HG02588 (cell line): ENCODE results near the gene SULT1A1.

Experiments used
- ATAC-seq: cut with Tn5 transposase; IDR thresholded peaks from one replicate; pipeline ENCODE4 v1.9.1; 2021; ENCODE audit warnings: mild to moderate bottlenecking, moderate library complexity; ENCODE audit not compliant: unreplicated experiment

SULT1A1 gene

DNA sequence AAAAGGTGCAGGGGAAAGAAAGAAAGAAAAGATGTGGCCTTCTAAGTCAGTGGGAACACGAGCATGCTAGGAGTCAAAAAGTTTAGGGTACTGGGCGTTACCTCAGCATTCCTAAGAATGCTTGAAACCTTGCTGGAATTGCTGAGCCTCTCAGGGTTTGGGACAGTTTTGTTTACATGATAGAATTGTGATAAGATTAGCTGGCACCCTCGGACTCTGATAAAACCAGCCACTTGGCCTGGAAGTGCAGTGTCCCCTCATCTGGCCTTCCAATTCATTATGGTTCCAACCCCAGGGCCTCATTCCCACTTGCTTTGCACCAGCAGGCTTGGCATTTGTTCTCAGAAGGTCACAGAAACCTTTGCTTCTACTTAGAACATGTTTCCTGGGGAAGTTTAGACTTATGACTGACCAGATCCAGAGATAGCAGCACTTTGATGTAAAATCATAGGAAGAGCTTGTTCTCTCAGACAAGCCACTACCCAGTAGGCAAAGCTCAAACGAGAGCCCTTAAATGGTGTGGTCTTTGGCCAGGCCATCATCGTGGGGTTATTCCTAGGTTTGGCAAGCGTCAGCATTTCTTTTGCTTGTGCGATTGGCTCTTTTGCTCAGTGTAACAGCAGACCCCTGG is 48.2 kb downstream of the SULT1A1 start:
- no peak for ATAC-seq

DNA sequence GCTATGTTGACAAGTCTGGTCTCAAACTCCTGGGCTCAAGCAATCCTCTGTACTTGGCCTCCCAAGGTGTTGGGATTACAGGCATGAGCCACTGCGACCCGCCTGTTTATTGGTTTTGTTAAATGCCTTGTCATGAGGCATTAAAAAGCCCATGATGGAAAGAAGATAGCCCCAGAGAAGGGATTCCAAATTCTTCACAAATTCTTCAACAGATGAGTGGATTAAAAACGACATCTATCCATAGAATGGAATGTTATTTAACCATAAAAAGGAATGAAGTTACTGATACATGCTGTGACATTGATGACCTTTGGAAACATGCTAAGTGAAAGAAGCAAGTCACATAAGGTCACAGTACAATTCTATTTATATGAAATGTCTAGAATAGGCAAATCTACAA is 51.4 kb downstream of the SULT1A1 start:
- ATAC-seq: no peak

DNA sequence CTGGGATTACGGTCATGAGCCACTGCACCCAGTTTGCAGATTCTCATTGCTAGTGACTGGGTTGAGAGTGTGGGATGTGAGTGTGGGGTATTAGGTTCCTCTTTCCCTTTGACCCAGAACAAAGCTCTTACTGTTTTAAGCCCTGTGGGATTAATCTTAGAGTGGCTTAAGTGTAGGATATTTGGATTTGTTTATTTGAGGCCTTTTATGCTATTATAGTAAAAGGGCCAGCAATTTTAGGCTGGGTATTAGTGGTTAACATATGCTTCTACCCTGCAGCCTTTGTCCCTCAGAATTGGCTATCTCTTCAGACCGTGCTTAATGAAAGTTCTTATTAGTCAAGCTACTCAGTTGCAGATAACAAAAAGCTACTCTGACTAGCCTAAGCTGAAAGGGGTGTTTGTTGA is 52.9 kb downstream of the SULT1A1 start:
- no peak for ATAC-seq

DNA sequence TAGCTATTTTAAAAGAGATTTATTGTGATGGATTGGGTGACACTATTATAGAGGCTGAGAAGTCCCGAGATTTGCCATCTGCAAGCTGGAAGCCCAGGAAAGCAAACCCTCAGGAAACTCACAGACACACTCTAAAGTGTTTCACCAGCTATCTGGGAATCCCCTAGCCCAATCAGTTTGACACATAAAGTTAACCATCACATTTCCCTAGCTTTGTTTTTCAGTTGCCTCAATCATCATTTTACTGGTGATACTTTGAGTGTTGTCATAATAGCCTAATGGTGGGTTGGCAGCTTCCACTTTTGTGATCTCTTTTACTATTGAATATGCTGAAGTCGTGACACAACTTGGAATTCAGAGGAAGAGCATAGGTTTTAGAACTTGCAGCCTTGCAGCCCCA is 54.3 kb downstream of the SULT1A1 start:
- no peak for ATAC-seq
